Measurements from ENCODE around the gene TBC1D1.

TBC1D1 gene

DNA sequence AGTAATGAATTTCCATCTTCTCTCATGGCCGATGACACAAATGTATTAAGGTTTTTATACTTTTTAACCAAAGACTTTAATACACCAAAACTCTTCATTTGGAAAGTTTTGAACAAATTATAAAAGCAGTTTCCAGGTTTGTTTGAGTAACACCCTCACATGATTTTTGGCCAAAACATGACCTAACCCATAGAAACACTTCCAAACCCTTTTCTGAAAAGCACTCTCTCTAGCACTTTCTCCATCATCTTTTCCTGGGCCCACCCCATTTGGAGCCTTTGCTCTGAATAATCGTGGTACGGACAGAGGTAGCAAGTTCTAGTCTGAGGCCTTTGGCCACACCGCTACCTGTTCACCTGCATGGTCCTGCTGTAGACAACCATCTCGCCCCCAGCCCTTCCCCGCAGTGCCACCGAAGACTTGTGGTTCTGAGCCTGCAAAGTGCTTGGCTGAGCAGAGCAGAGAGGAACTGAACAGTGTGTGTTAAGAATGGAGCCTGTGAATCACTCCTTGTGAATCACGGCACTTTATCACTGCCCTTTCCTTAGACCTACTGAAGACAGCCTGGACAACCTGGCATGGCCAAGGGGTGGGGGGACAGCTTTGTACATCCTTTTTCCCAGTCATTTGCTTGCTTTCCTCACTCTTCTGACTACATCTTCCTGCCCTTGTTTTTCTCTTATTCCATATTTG lies 251.1 kb downstream of the TBC1D1 start:
- Histone ChIP-seq H4K91ac (ENCODE audit: low read length) (no peak overlapping the region), H3K79me1 (replicated peaks; ENCODE audit: low read length, poor library complexity, severe bottlenecking) (no peaks in the 10 kb centered on the region)

DNA sequence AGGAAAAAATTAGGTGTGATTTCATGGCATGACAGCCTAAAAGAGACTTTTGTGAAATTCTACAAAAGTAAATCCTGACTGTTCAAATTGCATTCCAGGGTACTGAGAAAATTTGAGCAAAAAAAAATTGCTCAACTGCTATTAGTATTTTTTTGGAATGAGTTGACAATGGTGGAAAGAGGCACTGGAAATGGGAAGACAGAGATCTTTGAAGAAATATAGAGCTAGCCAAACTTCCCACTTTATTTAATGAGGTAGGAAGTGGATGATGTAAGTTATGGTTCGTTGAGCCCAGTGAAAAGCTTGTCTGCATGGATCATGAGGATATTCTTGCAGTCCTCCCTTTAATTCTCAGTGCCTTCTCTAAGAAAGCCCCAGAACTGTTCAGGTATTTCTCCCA lies 253.1 kb downstream of the TBC1D1 start:
- Histone ChIP-seq H2AFZ (ENCODE audit: low read depth, low read length) (no peak overlapping the region), H4K8ac (ENCODE audit: low read length) (no peak overlapping the region), H3K36me3 (ENCODE audit: control insufficient read depth in 1 of 2, insufficient read depth in 2 of 2, low read depth in 1 of 2, low read length in 2 of 2) (peaks cover 4 to 7% of the 10 kb centered on the region in 2 experiments), H4K91ac (ENCODE audit: low read length) (no peak overlapping the region), H3K79me1 (replicated peaks; ENCODE audit: low read length, poor library complexity, severe bottlenecking) (no peaks in the 10 kb centered on the region), H3K4me1 (ENCODE audit: control insufficient read depth, insufficient read depth, low read depth, low read length) (peaks cover 3% of the 10 kb centered on the region), H3K4ac (ENCODE audit: low read depth in 1 of 2, low read length in 2 of 2) (no peak overlapping the region), H2AK5ac (ENCODE audit: low read length, severe bottlenecking) (no peak overlapping the region), H3K27me3 (ENCODE audit: control insufficient read depth in 1 of 2, insufficient read depth in 1 of 2, low read length in 2 of 2) (no peaks in the 10 kb centered on the region), H3K9me3 (ENCODE audit: control insufficient read depth, low read length) (no peaks in the 10 kb centered on the region), H3K27ac (ENCODE audit: low read length, poor library complexity, severe bottlenecking) (no peak overlapping the region), H3K9ac (ENCODE audit: low read length) (peak overlapping the region; percentile 61), H3K18ac (ENCODE audit: low read depth in 1 of 2, low read length in 2 of 2) (no peak overlapping the region), H3K23ac (ENCODE audit: low read length in 2 of 2) (no peak overlapping the region), H2BK5ac (ENCODE audit: low read depth, low read length, poor library complexity, severe bottlenecking) (no peak overlapping the region), H2BK120ac (ENCODE audit: low read depth, low read length) (no peak overlapping the region), H3K4me3 (ENCODE audit: insufficient read depth in 1 of 2, low read depth in 1 of 2, low read length in 2 of 2) (no peak overlapping the region), H2BK15ac (ENCODE audit: low read depth, poor library complexity, severe bottlenecking) (no peak overlapping the region), H3K14ac (ENCODE audit: low read length in 2 of 2) (no peak overlapping the region), H3K4me2 (ENCODE audit: low read length, poor library complexity, severe bottlenecking) (no peak overlapping the region), H2BK12ac (ENCODE audit: low read length in 2 of 2) (no peak overlapping the region)
- 86% methylated on average over 1 of the region's 1 CpG for WGBS
- DNase-seq = no peak

More for the DNA sequence above, 251.1 kb downstream of the TBC1D1 start:
- Histone ChIP-seq H3K9me3 (ENCODE audit: control insufficient read depth, low read length) (no peaks in the 10 kb centered on the region), H3K18ac (ENCODE audit: low read depth in 1 of 2, low read length in 2 of 2) (peak overlapping the region; percentile 1 to 7), H3K27me3 (ENCODE audit: control insufficient read depth in 1 of 2, insufficient read depth in 1 of 2, low read length in 2 of 2) (no peaks in the 10 kb centered on the region), H2BK15ac (ENCODE audit: low read depth, poor library complexity, severe bottlenecking) (no peak overlapping the region), H2AK5ac (ENCODE audit: low read length, severe bottlenecking) (no peak overlapping the region), H3K36me3 (ENCODE audit: control insufficient read depth in 1 of 2, insufficient read depth in 2 of 2, low read depth in 1 of 2, low read length in 2 of 2) (peaks cover 10 to 15% of the 10 kb centered on the region in 2 experiments), H3K14ac (ENCODE audit: low read length in 2 of 2) (no peak overlapping the region), H3K23ac (ENCODE audit: low read length in 2 of 2) (no peak overlapping the region), H4K8ac (ENCODE audit: low read length) (no peak overlapping the region), H3K4ac (ENCODE audit: low read depth in 1 of 2, low read length in 2 of 2) (no peak overlapping the region), H3K27ac (ENCODE audit: low read length, poor library complexity, severe bottlenecking) (no peak overlapping the region), H2BK12ac (ENCODE audit: low read length in 2 of 2) (peak overlapping the region in 1 of 2 experiments; percentile 11), H3K4me2 (ENCODE audit: low read length, poor library complexity, severe bottlenecking) (no peak overlapping the region), H3K9ac (ENCODE audit: low read length) (peak overlapping the region; percentile 72), H2AFZ (ENCODE audit: low read depth, low read length) (no peak overlapping the region), H2BK120ac (ENCODE audit: low read depth, low read length) (no peak overlapping the region), H3K4me3 (ENCODE audit: insufficient read depth in 1 of 2, low read depth in 1 of 2, low read length in 2 of 2) (peak overlapping the region in 1 of 2 experiments; percentile 35), H2BK5ac (ENCODE audit: low read depth, low read length, poor library complexity, severe bottlenecking) (no peak overlapping the region), H3K4me1 (ENCODE audit: control insufficient read depth, insufficient read depth, low read depth, low read length) (peaks cover 3% of the 10 kb centered on the region)
- DNase-seq = peak; percentile 82
- WGBS = 79% methylated on average over 8 of the region's 8 CpGs

DNA sequence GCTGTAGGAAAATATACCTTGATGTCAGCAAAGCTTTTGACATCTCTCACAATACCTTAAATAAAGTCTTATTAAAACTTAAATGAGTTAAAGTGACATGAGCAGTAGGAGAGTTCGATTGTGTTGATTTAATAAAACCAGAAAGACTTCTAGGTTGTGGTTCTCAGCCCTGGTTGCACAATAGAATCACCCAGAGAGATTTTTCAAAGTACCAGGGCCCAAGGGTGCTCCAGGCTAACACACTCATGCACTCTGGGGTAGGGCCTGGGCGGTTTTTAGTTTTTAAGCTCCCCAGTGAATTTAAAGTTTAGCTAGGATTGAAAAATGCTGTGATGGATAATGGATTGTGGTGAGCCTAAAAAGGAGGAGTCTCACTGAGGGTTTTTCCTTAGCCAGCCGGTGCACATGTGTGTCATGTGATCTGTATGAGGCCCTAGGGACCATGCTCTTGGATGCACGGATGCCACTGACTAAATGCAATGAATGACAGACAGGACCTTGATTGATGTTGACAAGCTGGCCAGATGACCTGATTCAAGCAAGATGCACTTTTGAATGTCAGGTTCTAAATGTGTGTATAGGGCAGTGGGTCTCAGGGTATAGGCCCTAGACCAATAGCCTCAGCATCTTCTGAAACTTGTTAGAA lies 254.3 kb downstream of the TBC1D1 start:
- Histone ChIP-seq H2BK15ac (ENCODE audit: low read depth, poor library complexity, severe bottlenecking) (no peak overlapping the region), H3K18ac (ENCODE audit: low read depth in 1 of 2, low read length in 2 of 2) (peak overlapping the region; percentile 15 to 80), H2BK5ac (ENCODE audit: low read depth, low read length, poor library complexity, severe bottlenecking) (no peak overlapping the region), H3K27ac (ENCODE audit: low read length, poor library complexity, severe bottlenecking) (no peak overlapping the region), H3K4me3 (ENCODE audit: insufficient read depth in 1 of 2, low read depth in 1 of 2, low read length in 2 of 2) (no peak overlapping the region), H3K4ac (ENCODE audit: low read depth in 1 of 2, low read length in 2 of 2) (no peak overlapping the region), H2AK5ac (ENCODE audit: low read length, severe bottlenecking) (no peak overlapping the region), H4K91ac (ENCODE audit: low read length) (no peak overlapping the region), H3K9me3 (ENCODE audit: control insufficient read depth, low read length) (no peaks in the 10 kb centered on the region), H2BK12ac (ENCODE audit: low read length in 2 of 2) (no peak overlapping the region), H3K23ac (ENCODE audit: low read length in 2 of 2) (no peak overlapping the region), H3K4me2 (ENCODE audit: low read length, poor library complexity, severe bottlenecking) (no peak overlapping the region), H3K27me3 (ENCODE audit: control insufficient read depth in 1 of 2, insufficient read depth in 1 of 2, low read length in 2 of 2) (no peaks in the 10 kb centered on the region), H4K8ac (ENCODE audit: low read length) (no peak overlapping the region), H2BK120ac (ENCODE audit: low read depth, low read length) (no peak overlapping the region), H3K4me1 (ENCODE audit: control insufficient read depth, insufficient read depth, low read depth, low read length) (peaks cover 3% of the 10 kb centered on the region), H3K79me1 (replicated peaks; ENCODE audit: low read length, poor library complexity, severe bottlenecking) (no peaks in the 10 kb centered on the region), H3K36me3 (ENCODE audit: control insufficient read depth in 1 of 2, insufficient read depth in 2 of 2, low read depth in 1 of 2, low read length in 2 of 2) (peaks cover 0 to 2% of the 10 kb centered on the region in 2 experiments), H3K9ac (ENCODE audit: low read length) (peak overlapping the region; percentile 37), H2AFZ (ENCODE audit: low read depth, low read length) (no peak overlapping the region), H3K14ac (ENCODE audit: low read length in 2 of 2) (no peak overlapping the region)
- DNase-seq = no peak
- WGBS = 59% methylated on average over 4 of the region's 4 CpGs

DNA sequence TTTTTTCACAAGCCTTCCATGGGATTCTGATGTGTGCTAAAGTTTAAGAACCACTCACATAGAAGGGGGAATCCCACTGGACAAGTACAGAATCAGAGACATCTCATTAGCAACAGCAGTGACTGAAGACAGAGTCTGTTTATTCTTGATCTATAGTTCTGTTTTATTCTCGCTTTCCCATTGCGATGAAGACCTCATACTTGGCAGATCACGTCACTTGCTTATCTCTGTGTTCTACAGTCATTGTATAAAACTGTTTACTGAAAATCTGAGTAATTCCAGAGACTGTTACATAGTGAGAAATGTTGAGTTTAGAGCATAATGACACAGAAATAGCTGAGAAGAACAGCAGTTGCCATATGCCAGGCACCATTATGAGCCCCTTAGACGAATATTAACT lies 254.9 kb downstream of the TBC1D1 start:
- no peak overlapping the region for H2BK15ac ChIP-seq (ENCODE audit: low read depth, poor library complexity, severe bottlenecking)
- no peak overlapping the region for H3K18ac ChIP-seq (ENCODE audit: low read depth in 1 of 2, low read length in 2 of 2)
- no peak overlapping the region for H2BK120ac ChIP-seq (ENCODE audit: low read depth, low read length)
- no peaks in the 10 kb centered on the region for H3K79me1 ChIP-seq (replicated peaks; ENCODE audit: low read length, poor library complexity, severe bottlenecking)
- WGBS = 47% methylated on average over 1 of the region's 4 CpGs
- no peak overlapping the region for H3K4me3 ChIP-seq (ENCODE audit: insufficient read depth in 1 of 2, low read depth in 1 of 2, low read length in 2 of 2)
- H3K4me2 ChIP-seq (ENCODE audit: low read length, poor library complexity, severe bottlenecking) = no peak overlapping the region
- H2BK5ac ChIP-seq (ENCODE audit: low read depth, low read length, poor library complexity, severe bottlenecking) = no peak overlapping the region
- peak overlapping the region; percentile 37 for H3K9ac ChIP-seq (ENCODE audit: low read length)
- no peak overlapping the region for H3K14ac ChIP-seq (ENCODE audit: low read length in 2 of 2)
- H2AK5ac ChIP-seq (ENCODE audit: low read length, severe bottlenecking) = no peak overlapping the region
- no peak overlapping the region for H4K91ac ChIP-seq (ENCODE audit: low read length)
- no peak overlapping the region for H2BK12ac ChIP-seq (ENCODE audit: low read length in 2 of 2)
- H3K36me3 ChIP-seq (ENCODE audit: control insufficient read depth in 1 of 2, insufficient read depth in 2 of 2, low read depth in 1 of 2, low read length in 2 of 2) = no peaks in the 10 kb centered on the region
- no peak overlapping the region for H3K23ac ChIP-seq (ENCODE audit: low read length in 2 of 2)
- H3K4me1 ChIP-seq (ENCODE audit: control insufficient read depth, insufficient read depth, low read depth, low read length) = peaks cover 3% of the 10 kb centered on the region
- no peak overlapping the region for H3K4ac ChIP-seq (ENCODE audit: low read depth in 1 of 2, low read length in 2 of 2)
- H4K8ac ChIP-seq (ENCODE audit: low read length) = no peak overlapping the region
- no peak overlapping the region for H3K27ac ChIP-seq (ENCODE audit: low read length, poor library complexity, severe bottlenecking)
- no peaks in the 10 kb centered on the region for H3K27me3 ChIP-seq (ENCODE audit: control insufficient read depth in 1 of 2, insufficient read depth in 1 of 2, low read length in 2 of 2)
- no peak overlapping the region for H2AFZ ChIP-seq (ENCODE audit: low read depth, low read length)
- DNase-seq = peak; percentile 99
- no peaks in the 10 kb centered on the region for H3K9me3 ChIP-seq (ENCODE audit: control insufficient read depth, low read length)

Data from mesenchymal stem cell (in vitro differentiated cells and primary cell).